Naive thymus-derived CD4-positive, alpha-beta T cell (primary cell): ENCODE results near the gene USP12. TPM values are rescaled to one million over a fixed set of nuclear protein-coding genes. Genes with fewer than 3 reads are reported as not detected.
A peak's percentile ranks its signal among the peaks of the same experiment; 100 is the strongest.

ENCODE experiments used
- ATAC-seq: fragments of 150-1000 bp; cut with Tn5 transposase; 2 replicates; pipeline ENCODE4 v1.10.0; 2021; ENCODE audit warnings: mild to moderate bottlenecking, moderate library complexity
- CTCF ChIA-PET: fragments of 350-600 bp; sonication (Branson Sonifier 250); formaldehyde crosslinking; loops from one replicate; lab custom pipeline; 2021; ENCODE audit warnings: antibody characterized with exemption; lab: Charles Lee
- POLR2A ChIA-PET: fragments of 350-600 bp; sonication (Branson Sonifier 250); formaldehyde crosslinking; loops from one replicate; lab custom pipeline; 2021; ENCODE audit warnings: antibody characterized with exemption, inconsistent platforms; lab: Charles Lee
- DNase-seq, 9 donors: peaks; one replicate each; pipeline versions ENCODE4 v3.0.0 to v3.0.0-alpha.2; 2020 to 2022; ENCODE audit warnings: mixed read lengths in 1 of 9
- H3K27ac ChIP-seq: one replicate; pipeline ENCODE4 v1.7.0; 2013; ENCODE audit warnings: mild to moderate bottlenecking, low read depth, low read length, moderate library complexity
- H3K27me3 ChIP-seq, 2 donors: one replicate each; pipeline ENCODE4 v1.7.0; 2013; ENCODE audit warnings: low read length in 2 of 2, mild to moderate bottlenecking in 2 of 2, moderate library complexity in 2 of 2; ENCODE audit not compliant: control insufficient read depth in 2 of 2, insufficient read depth in 2 of 2
- H3K36me3 ChIP-seq, 3 experiments: 1 replicate in 2 of 3; 2 replicates in 1 of 3; pipeline ENCODE4 v1.7.0; 2013; ENCODE audit warnings: low read length in 3 of 3, mild to moderate bottlenecking in 3 of 3, moderate library complexity in 1 of 3; ENCODE audit not compliant: insufficient read depth in 3 of 3, control insufficient read depth in 2 of 3
- H3K4me1 ChIP-seq, 2 donors: one replicate each; pipeline ENCODE4 v1.7.0; 2013; ENCODE audit warnings: low read length in 2 of 2, mild to moderate bottlenecking in 2 of 2, moderate library complexity in 1 of 2; ENCODE audit not compliant: control insufficient read depth in 2 of 2, insufficient read depth in 2 of 2
- H3K4me3 ChIP-seq: 2 replicates; pipeline ENCODE4 v1.7.0; 2013; ENCODE audit warnings: mild to moderate bottlenecking, low read length
- H3K9me3 ChIP-seq, 3 experiments: 1 replicate in 2 of 3; 2 replicates in 1 of 3; pipeline ENCODE4 v1.7.0; 2013; ENCODE audit warnings: low read length in 3 of 3; ENCODE audit not compliant: control insufficient read depth in 2 of 3
- H3K27ac Mint-ChIP-seq, 9 donors: one replicate each; pipeline ENCODE4 v1.8.0; 2020 to 2022; ENCODE audit warnings: mixed read lengths in 9 of 9, mild to moderate bottlenecking in 8 of 9, moderate library complexity in 5 of 9, inconsistent platforms in 2 of 9
- H3K27me3 Mint-ChIP-seq, 5 donors: one replicate each; pipeline ENCODE4 v1.8.0; 2021 to 2022; ENCODE audit warnings: mixed read lengths in 5 of 5, mild to moderate bottlenecking in 1 of 5
- H3K36me3 Mint-ChIP-seq, 5 donors: one replicate each; pipeline ENCODE4 v1.8.0; 2020 to 2022; ENCODE audit warnings: mixed read lengths in 5 of 5, mild to moderate bottlenecking in 3 of 5, inconsistent platforms in 1 of 5
- H3K4me1 Mint-ChIP-seq, 7 donors: one replicate each; pipeline ENCODE4 v1.8.0; 2020 to 2022; ENCODE audit warnings: mixed read lengths in 7 of 7, mild to moderate bottlenecking in 3 of 7, inconsistent platforms in 1 of 7
- H3K4me3 Mint-ChIP-seq, 10 donors: one replicate each; pipeline ENCODE4 v1.8.0; 2020 to 2022; ENCODE audit warnings: mild to moderate bottlenecking in 10 of 10, mixed read lengths in 10 of 10, moderate library complexity in 6 of 10, inconsistent platforms in 2 of 10
- H3K9me3 Mint-ChIP-seq, 11 donors: one replicate each; pipeline ENCODE4 v1.8.0; 2020 to 2022; ENCODE audit warnings: mixed read lengths in 11 of 11, mild to moderate bottlenecking in 4 of 11, inconsistent platforms in 1 of 11, moderate library complexity in 1 of 11
- intact Hi-C, 2 donors: fragments of 100-400 bp; cut with micrococcal nuclease; formaldehyde crosslinking; loops; one replicate each; pipeline ENCODE4 v1.15.1; 2023
- polyA plus RNA-seq, 2 donors: library from polyadenylated mRNA; unstranded; fragments of 300-500 nt; fragmentation: Illumina TruSeq; gene quantifications; one replicate each; pipeline ENCODE4 v1.2.3, GENCODE V29; 2021
- total RNA-seq, 6 experiments: library from RNA in 5 of 6; stranded (reverse) in 5 of 6; gene quantifications; 1 replicate in 5 of 6; 2 replicates in 1 of 6; pipeline ENCODE4 v1.2.3 and lab custom pipeline; 2021 to 2026

The USP12 gene
- total and polyA plus RNA-seq, 7 experiments from 2014 or later, result 11.0 to 53.5 (median 24.7) TPM

GRCh38 chr13:27138457-27139093, 33.0 kb downstream of the USP12 start:
- Histone ChIP-seq H3K27ac (no peak overlapping the region), H3K36me3 (no peaks in the 10 kb centered on the region), H3K9me3 (peaks cover 0 to 5% (median 0%) of the 10 kb centered on the region in 3 experiments), H3K4me3 (no peak overlapping the region), H3K27me3 (no peaks in the 10 kb centered on the region), H3K4me1 (peaks cover 0 to 4% of the 10 kb centered on the region in 2 donors)
- DNase-seq (no peak), ATAC-seq (no peak)
- ChIA-PET POLR2A (no interaction called here), CTCF (interaction anchor here (0.7 kb wide), 1 partner anchor 209 kb away, joined by 3 read pairs; no protein-coding TSS in a partner anchor)
- Mint-ChIP-seq H3K4me1 (peaks cover 12 to 63% (median 54%) of the 10 kb centered on the region in 7 donors), H3K4me3 (no peak overlapping the region), H3K36me3 (peaks cover 5 to 31% (median 19%) of the 10 kb centered on the region in 5 donors), H3K27ac (peak overlapping the region in 1 of 9 donors; percentile 28), H3K9me3 (peaks cover 0 to 12% (median 3%) of the 10 kb centered on the region in 11 donors), H3K27me3 (no peaks in the 10 kb centered on the region)
- intact Hi-C loops, result no loop called here

DNA sequence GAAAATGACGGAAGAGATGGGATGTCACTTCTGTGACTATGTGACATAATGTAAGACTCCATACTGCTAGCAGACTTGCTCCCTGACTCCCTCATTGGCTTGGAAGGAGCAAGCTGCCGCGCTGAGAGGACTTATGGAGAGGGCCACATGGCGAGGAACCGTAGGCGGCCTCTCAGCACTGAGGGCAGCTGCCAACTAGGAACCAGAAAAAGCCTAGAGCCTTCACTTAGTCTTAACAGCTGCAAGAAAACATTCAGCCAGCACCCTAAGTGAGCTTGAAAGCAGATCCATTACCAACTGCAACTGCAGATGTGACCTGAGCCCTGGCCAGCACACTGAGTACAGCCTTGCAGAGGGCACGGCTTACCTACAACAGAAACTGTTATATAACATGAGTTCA, 33.9 kb downstream of the USP12 start:
- Mint-ChIP-seq H3K36me3 (peaks cover 8 to 24% (median 19%) of the 10 kb centered on the region in 5 donors), H3K27me3 (no peaks in the 10 kb centered on the region), H3K4me1 (peaks cover 16 to 60% (median 54%) of the 10 kb centered on the region in 7 donors), H3K4me3 (no peak overlapping the region), H3K9me3 (peaks cover 0 to 10% (median 3%) of the 10 kb centered on the region in 11 donors), H3K27ac (peak overlapping the region in 2 of 9 donors; percentile 14 to 28)
- Histone ChIP-seq H3K36me3 (no peaks in the 10 kb centered on the region), H3K4me1 (peaks cover 0 to 4% of the 10 kb centered on the region in 2 donors), H3K9me3 (peaks cover 0 to 5% (median 0%) of the 10 kb centered on the region in 3 experiments), H3K27ac (no peak overlapping the region), H3K4me3 (no peak overlapping the region), H3K27me3 (no peaks in the 10 kb centered on the region)
- intact Hi-C loops, result no loop called here
- CTCF ChIA-PET, result interaction anchor here (0.7 kb wide), 1 partner anchor 210 kb away, joined by 3 read pairs; no protein-coding TSS in a partner anchor
- POLR2A ChIA-PET, result no interaction called here
- DNase-seq (no peak), ATAC-seq (no peak)

DNA sequence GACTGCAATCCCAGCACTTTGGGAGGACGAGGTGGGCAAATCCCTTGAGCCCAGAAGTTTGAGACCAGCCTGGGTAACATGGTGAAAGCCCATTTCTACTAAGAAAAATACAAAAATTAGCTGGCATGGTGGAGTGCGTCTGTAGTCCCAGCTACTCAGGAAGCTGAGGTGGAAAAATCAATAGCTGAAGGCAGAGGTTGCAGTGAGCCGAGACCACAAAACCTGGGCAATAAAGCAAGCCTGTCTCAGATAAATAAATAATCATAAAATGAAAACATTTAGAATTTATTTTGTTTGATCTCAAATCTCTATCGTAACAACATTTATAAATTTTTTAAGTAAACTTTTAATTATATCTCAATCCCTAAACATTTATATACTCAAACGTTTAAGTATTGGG, 36.6 kb downstream of the USP12 start:
- no peaks in the 10 kb centered on the region for H3K27me3 Mint-ChIP-seq
- Histone ChIP-seq H3K36me3 (no peaks in the 10 kb centered on the region), H3K4me3 (no peak overlapping the region), H3K9me3 (no peaks in the 10 kb centered on the region), H3K27me3 (no peaks in the 10 kb centered on the region), H3K27ac (no peak overlapping the region), H3K4me1 (peaks cover 4 to 14% of the 10 kb centered on the region in 2 donors)
- peaks cover 12 to 32% (median 29%) of the 10 kb centered on the region in 5 donors for H3K36me3 Mint-ChIP-seq
- H3K4me3 Mint-ChIP-seq, result no peak overlapping the region
- DNase-seq (no peak), ATAC-seq (no peak)
- H3K4me1 Mint-ChIP-seq, result peaks cover 29 to 77% (median 67%) of the 10 kb centered on the region in 7 donors
- intact Hi-C loops, result no loop called here
- peak overlapping the region in 2 of 9 donors; percentile 8 to 41 for H3K27ac Mint-ChIP-seq
- H3K9me3 Mint-ChIP-seq, result peaks cover 0 to 15% (median 4%) of the 10 kb centered on the region in 11 donors
- CTCF ChIA-PET, result no interaction called here
- POLR2A ChIA-PET, result no interaction called here

DNA sequence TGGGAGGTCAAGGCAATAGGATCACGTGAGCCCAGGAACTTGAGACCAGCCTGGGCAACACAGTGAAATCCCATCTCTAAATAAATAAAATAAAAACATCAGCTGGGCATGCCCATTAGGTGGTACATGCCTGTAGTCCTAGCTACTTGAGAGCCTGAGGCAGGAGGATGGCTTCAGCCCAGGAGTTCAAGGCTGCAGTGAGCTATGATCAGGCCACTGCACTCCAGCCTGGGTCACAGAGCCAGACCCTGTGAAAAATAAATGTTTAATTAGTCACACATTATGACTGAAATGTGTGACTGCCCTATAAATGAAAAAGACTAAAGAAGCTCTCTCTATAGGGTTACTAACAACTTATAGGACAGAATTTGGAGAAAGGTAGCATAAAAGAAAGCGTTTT, 37.7 kb downstream of the USP12 start:
- ChIA-PET CTCF (interaction anchor here (0.6 kb wide), 1 partner anchor 19 kb away, joined by 8 read pairs; no protein-coding TSS in a partner anchor), POLR2A (interaction anchor here (0.6 kb wide), 1 partner anchor 22 kb away, joined by 3 read pairs; no protein-coding TSS in a partner anchor)
- H3K9me3 ChIP-seq, result no peaks in the 10 kb centered on the region
- H3K27me3 ChIP-seq, result no peaks in the 10 kb centered on the region
- no peak for ATAC-seq
- no peak for DNase-seq
- Mint-ChIP-seq H3K4me1 (peaks cover 34 to 78% (median 68%) of the 10 kb centered on the region in 7 donors), H3K9me3 (peaks cover 0 to 19% (median 5%) of the 10 kb centered on the region in 11 donors), H3K27me3 (no peaks in the 10 kb centered on the region), H3K27ac (no peak overlapping the region), H3K36me3 (peaks cover 13 to 34% (median 34%) of the 10 kb centered on the region in 5 donors), H3K4me3 (no peak overlapping the region)
- H3K4me3 ChIP-seq, result no peak overlapping the region
- no peaks in the 10 kb centered on the region for H3K36me3 ChIP-seq
- H3K27ac ChIP-seq, result no peak overlapping the region
- intact Hi-C loops, result loop anchor here (5.0 kb wide), 3 partner anchors 38 to 488 kb away; partner anchors contain the start of genes LNX2 (in 1 of the 2), POLR1D (in 1 of the 2) and USP12 (in 1 of the 2)
- peaks cover 4 to 14% of the 10 kb centered on the region in 2 donors for H3K4me1 ChIP-seq

- intact Hi-C loops, result loop anchor here (5.0 kb wide), 3 partner anchors 40 to 490 kb away; partner anchors contain the start of genes LNX2 (in 1 of the 2), POLR1D (in 1 of the 2) and USP12 (in 1 of the 2)
- Mint-ChIP-seq H3K4me3 (peak overlapping the region in 5 of 10 donors; percentile 5 to 36 (median 29)), H3K27me3 (no peaks in the 10 kb centered on the region), H3K9me3 (peaks cover 0 to 19% (median 5%) of the 10 kb centered on the region in 11 donors), H3K27ac (peak overlapping the region in 3 of 9 donors; percentile 47 to 87 (median 76)), H3K36me3 (peaks cover 13 to 36% (median 34%) of the 10 kb centered on the region in 5 donors), H3K4me1 (peaks cover 38 to 81% (median 70%) of the 10 kb centered on the region in 7 donors)
- ATAC-seq, result no peak
- CTCF ChIA-PET, result no interaction called here
- Histone ChIP-seq H3K4me3 (no peak overlapping the region), H3K36me3 (no peaks in the 10 kb centered on the region), H3K27ac (no peak overlapping the region), H3K4me1 (peaks cover 0 to 14% of the 10 kb centered on the region in 2 donors), H3K27me3 (no peaks in the 10 kb centered on the region), H3K9me3 (no peaks in the 10 kb centered on the region)
- POLR2A ChIA-PET, result no interaction called here
- DNase-seq, result no peak
These were observed 39.1 kb downstream of the USP12 start for GRCh38 chr13:27132538-27132937.

GRCh38 chr13:27131906-27132305, 39.7 kb downstream of the USP12 start:
- Mint-ChIP-seq H3K27ac (peak overlapping the region in 4 of 9 donors; percentile 41 to 87 (median 77)), H3K4me1 (peaks cover 43 to 86% (median 74%) of the 10 kb centered on the region in 7 donors), H3K4me3 (peak overlapping the region in 6 of 10 donors; percentile 5 to 71 (median 32)), H3K9me3 (peaks cover 0 to 19% (median 5%) of the 10 kb centered on the region in 11 donors), H3K36me3 (peaks cover 13 to 39% (median 34%) of the 10 kb centered on the region in 5 donors), H3K27me3 (no peaks in the 10 kb centered on the region)
- Histone ChIP-seq H3K36me3 (no peaks in the 10 kb centered on the region), H3K4me3 (no peak overlapping the region), H3K9me3 (no peaks in the 10 kb centered on the region), H3K4me1 (peaks cover 0 to 14% of the 10 kb centered on the region in 2 donors), H3K27me3 (no peaks in the 10 kb centered on the region), H3K27ac (no peak overlapping the region)
- CTCF ChIA-PET, result no interaction called here
- intact Hi-C loops, result loop anchor here (1.0 to 5.0 kb wide), 10 partner anchors 15 to 1007 kb away; partner anchors contain the start of genes GTF3A (in 1 of the 2), LNX2 (in 1 of the 2), MTIF3 (in 1 of the 2) and POLR1D (in 1 of the 2)
- no peak for DNase-seq
- ATAC-seq, result no peak
- POLR2A ChIA-PET, result no interaction called here
